T-helper 2 cell (primary cell): ENCODE results near the gene CCDC148.

Experiments used
- DNase-seq, 5 experiments: peaks; one replicate each; pipeline versions ENCODE4 v3.0.0 to v3.0.0-alpha.2; 2012 to 2022

CCDC148 gene

GRCh38 chr2:158144914-158145625, 311.5 kb downstream of the CCDC148 start:
- DNase-seq: no peak

GRCh38 chr2:158143703-158144360, 312.7 kb downstream of the CCDC148 start:
- no peak for DNase-seq

GRCh38 chr2:158142568-158143332, 313.8 kb downstream of the CCDC148 start:
- DNase-seq: no peak

- DNase-seq: no peak
Measured at GRCh38 chr2:158142165-158142564, 314.4 kb downstream of the CCDC148 start.

- DNase-seq: no peak
Measured at GRCh38 chr2:158140201-158140600, 316.4 kb downstream of the CCDC148 start.

- DNase-seq: no peak
Measured at GRCh38 chr2:158138255-158138654, 318.3 kb downstream of the CCDC148 start.

GRCh38 chr2:158135096-158135495, 321.5 kb downstream of the CCDC148 start:
- DNase-seq: no peak

GRCh38 chr2:158134655-158135054, 321.9 kb downstream of the CCDC148 start:
- no peak for DNase-seq

GRCh38 chr2:158134055-158134454, 322.5 kb downstream of the CCDC148 start:
- DNase-seq: no peak

- no peak for DNase-seq
Measured at GRCh38 chr2:158131919-158132566, 324.5 kb downstream of the CCDC148 start.

- DNase-seq: no peak
Measured at GRCh38 chr2:158131483-158131912, 325.1 kb downstream of the CCDC148 start.

- DNase-seq: no peak
Measured at GRCh38 chr2:158130832-158131473, 325.6 kb downstream of the CCDC148 start.

GRCh38 chr2:158129037-158129436, 327.5 kb downstream of the CCDC148 start:
- DNase-seq: no peak

GRCh38 chr2:158128168-158128973, 328.2 kb downstream of the CCDC148 start:
- no peak for DNase-seq

- DNase-seq: no peak
Measured at GRCh38 chr2:158127380-158127804, 329.2 kb downstream of the CCDC148 start.

- no peak for DNase-seq
Measured at GRCh38 chr2:158125756-158126498, 330.6 kb downstream of the CCDC148 start.

GRCh38 chr2:158124896-158125295, 331.7 kb downstream of the CCDC148 start:
- no peak for DNase-seq
